ENCODE measurements around the gene NPAS3. TPM values are rescaled to one million over a fixed set of nuclear protein-coding genes. Genes with fewer than 3 reads are reported as not detected.

The NPAS3 gene
- polyA plus RNA-seq, 2 of the 4 experiments (the other 2 are of a cell fraction): not detected

- TF ChIP-seq RARB (CRISPR knock-in tag; IDR thresholded peaks at IDR 0.05) (no peak), NPAS2 (CRISPR knock-in tag; IDR thresholded peaks at IDR 0.05; ENCODE audit: borderline replicate concordance) (no peak)
Observed at GRCh38 chr14:33273978-33274377, 335.3 kb downstream of the NPAS3 start (continued).

DNA sequence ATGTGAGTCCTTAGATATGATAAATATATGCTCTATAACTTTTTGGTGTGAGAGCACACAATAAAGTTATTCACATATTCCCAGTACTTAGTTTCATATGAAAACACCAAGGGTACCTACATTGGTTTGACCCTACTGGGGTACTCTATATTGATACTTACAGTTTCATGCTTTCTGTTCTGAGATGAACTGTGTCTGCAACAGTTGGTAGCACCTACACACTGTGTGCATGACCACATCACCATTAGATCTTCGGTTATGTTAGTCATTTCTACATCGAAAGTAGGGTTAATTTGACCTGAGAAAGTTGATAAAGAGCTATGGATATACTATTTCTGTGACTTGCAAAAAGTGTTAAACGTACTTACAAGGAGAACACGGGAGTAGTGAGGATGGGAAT, 337.2 kb downstream of the NPAS3 start:
- POLR2A ChIA-PET: no interaction called here

GRCh38 chr14:33279865-33280264, 341.2 kb downstream of the NPAS3 start:
- FAIRE-seq (no peak), DNase-seq (ENCODE audit: low read depth in 1 of 2, low spot score in 1 of 2) (no peak), ATAC-seq (no peak)
- H3K4me1 ChIP-seq: no peaks in the 10 kb centered on the region
- H3K9me3 ChIP-seq: no peaks in the 10 kb centered on the region
- no peak overlapping the region for H3K27ac ChIP-seq
- H3K4me2 ChIP-seq: no peak overlapping the region
- ChIA-PET CTCF (interaction anchor here (0.5 kb wide), 1 partner anchor 524 kb away, joined by 3 read pairs; no protein-coding TSS in a partner anchor), POLR2A (no interaction called here)
- no peak overlapping the region for H3K4me3 ChIP-seq
- TF ChIP-seq, protein P1, sequence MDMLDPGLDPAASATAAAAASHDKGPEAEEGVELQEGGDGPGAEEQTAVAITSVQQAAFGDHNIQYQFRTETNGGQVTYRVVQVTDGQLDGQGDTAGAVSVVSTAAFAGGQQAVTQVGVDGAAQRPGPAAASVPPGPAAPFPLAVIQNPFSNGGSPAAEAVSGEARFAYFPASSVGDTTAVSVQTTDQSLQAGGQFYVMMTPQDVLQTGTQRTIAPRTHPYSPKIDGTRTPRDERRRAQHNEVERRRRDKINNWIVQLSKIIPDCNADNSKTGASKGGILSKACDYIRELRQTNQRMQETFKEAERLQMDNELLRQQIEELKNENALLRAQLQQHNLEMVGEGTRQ (IDR thresholded peaks at IDR 0.05): no peak
- no peak for TF ChIP-seq CEBPB (IDR thresholded peaks at IDR 0.05)
- 23% methylated on average over 3 of the region's 3 CpGs for WGBS (ENCODE audit: missing lambda C conversion rate)

More for the DNA sequence above, 337.2 kb downstream of the NPAS3 start:
- H3K4me2 ChIP-seq: no peak overlapping the region
- H3K27ac ChIP-seq: no peak overlapping the region
- no peak overlapping the region for H3K4me3 ChIP-seq
- DNase-seq (ENCODE audit: low read depth in 1 of 2, low spot score in 1 of 2): no peak
- WGBS (ENCODE audit: missing lambda C conversion rate): 3% methylated on average over 4 of the region's 4 CpGs
- CTCF ChIA-PET: no interaction called here
- no peak for FAIRE-seq
- H3K9me3 ChIP-seq: no peaks in the 10 kb centered on the region
- TF ChIP-seq HOXB5 (CRISPR knock-in tag; IDR thresholded peaks at IDR 0.05) (no peak), KDM5A (IDR thresholded peaks at IDR 0.05) (no peak), POLR2A (IDR thresholded peaks at IDR 0.05; ENCODE audit: low read length) (no peak)
- no peaks in the 10 kb centered on the region for H3K4me1 ChIP-seq
- no peak for ATAC-seq

DNA sequence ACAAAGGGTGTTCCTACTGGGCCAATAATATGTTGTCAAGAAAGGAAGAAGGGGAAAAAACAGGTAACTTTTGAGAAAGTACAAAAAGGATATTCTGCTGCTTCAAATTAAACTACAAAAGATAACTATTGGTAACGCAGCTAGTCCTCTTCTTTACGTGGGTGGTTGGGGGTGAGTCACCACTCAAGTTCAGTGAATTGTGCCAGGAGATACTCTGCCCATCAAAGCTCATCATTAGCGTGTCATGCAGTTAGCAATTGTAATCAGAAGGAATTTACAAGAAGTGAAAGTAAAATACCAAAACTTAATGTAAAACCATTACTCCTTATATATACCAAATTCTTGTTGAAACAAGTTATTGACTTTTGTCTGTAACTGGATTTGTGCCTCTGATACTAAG, 342.0 kb downstream of the NPAS3 start:
- no peaks in the 10 kb centered on the region for H3K9me3 ChIP-seq
- H3K27ac ChIP-seq: no peak overlapping the region
- no peaks in the 10 kb centered on the region for H3K4me1 ChIP-seq
- H3K4me2 ChIP-seq: no peak overlapping the region
- FAIRE-seq: peak; percentile 7
- ATAC-seq: no peak
- WGBS (ENCODE audit: missing lambda C conversion rate): 2% methylated on average over 3 of the region's 3 CpGs
- no peak for DNase-seq (ENCODE audit: low read depth in 1 of 2, low spot score in 1 of 2)
- POLR2A ChIA-PET: no interaction called here
- no peak for TF ChIP-seq MYC (IDR thresholded peaks at IDR 0.05; ENCODE audit: borderline replicate concordance, low read length)
- no peak for TF ChIP-seq HDAC2 (IDR thresholded peaks at IDR 0.05)
- no peak for TF ChIP-seq TFCP2L1 (CRISPR knock-in tag; IDR thresholded peaks at IDR 0.05)
- no peak for TF ChIP-seq RNF2 (IDR thresholded peaks at IDR 0.05; ENCODE audit: borderline replicate concordance, low read depth)
- no peak overlapping the region for H3K4me3 ChIP-seq
- CTCF ChIA-PET: no interaction called here

- ChIA-PET CTCF (interaction anchor here (0.6 kb wide), 1 partner anchor 16 kb away, joined by 3 read pairs; no protein-coding TSS in a partner anchor), POLR2A (no interaction called here)
- H3K4me2 ChIP-seq: no peak overlapping the region
- no peak for ATAC-seq
- no peaks in the 10 kb centered on the region for H3K9me3 ChIP-seq
- 27% methylated on average over 11 of the region's 11 CpGs for WGBS (ENCODE audit: missing lambda C conversion rate)
- H3K27ac ChIP-seq: no peak overlapping the region
- no peak overlapping the region for H3K4me3 ChIP-seq
- no peak for FAIRE-seq
- H3K4me1 ChIP-seq: no peaks in the 10 kb centered on the region
- DNase-seq (ENCODE audit: low read depth in 1 of 2, low spot score in 1 of 2): no peak
- no peak for TF ChIP-seq TP53 (CRISPR knock-in tag; IDR thresholded peaks at IDR 0.05)
- no peak for TF ChIP-seq POLR2AphosphoS2 (conservative IDR thresholded peaks at IDR 0.05; ENCODE audit: low read length)
- no peak for TF ChIP-seq ZNF302 (CRISPR knock-in tag; IDR thresholded peaks at IDR 0.05)
- no peak for TF ChIP-seq RARB (CRISPR knock-in tag; IDR thresholded peaks at IDR 0.05)
- no peak for TF ChIP-seq POLR2A (IDR thresholded peaks at IDR 0.05; ENCODE audit: low read length)
- no peak for TF ChIP-seq E2F6 (IDR thresholded peaks at IDR 0.05; ENCODE audit: borderline replicate concordance, low read depth)
- no peak for TF ChIP-seq RNF2 (IDR thresholded peaks at IDR 0.05; ENCODE audit: borderline replicate concordance, low read depth)
- TF ChIP-seq RCOR1 (IDR thresholded peaks at IDR 0.05; ENCODE audit: low read depth, low read length): no peak
- TF ChIP-seq, protein P2, sequence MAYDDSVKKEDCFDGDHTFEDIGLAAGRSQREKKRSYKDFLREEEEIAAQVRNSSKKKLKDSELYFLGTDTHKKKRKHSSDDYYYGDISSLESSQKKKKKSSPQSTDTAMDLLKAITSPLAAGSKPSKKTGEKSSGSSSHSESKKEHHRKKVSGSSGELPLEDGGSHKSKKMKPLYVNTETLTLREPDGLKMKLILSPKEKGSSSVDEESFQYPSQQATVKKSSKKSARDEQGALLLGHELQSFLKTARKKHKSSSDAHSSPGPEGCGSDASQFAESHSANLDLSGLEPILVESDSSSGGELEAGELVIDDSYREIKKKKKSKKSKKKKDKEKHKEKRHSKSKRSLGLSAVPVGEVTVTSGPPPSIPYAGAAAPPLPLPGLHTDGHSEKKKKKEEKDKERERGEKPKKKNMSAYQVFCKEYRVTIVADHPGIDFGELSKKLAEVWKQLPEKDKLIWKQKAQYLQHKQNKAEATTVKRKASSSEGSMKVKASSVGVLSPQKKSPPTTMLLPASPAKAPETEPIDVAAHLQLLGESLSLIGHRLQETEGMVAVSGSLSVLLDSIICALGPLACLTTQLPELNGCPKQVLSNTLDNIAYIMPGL (CRISPR knock-in tag; IDR thresholded peaks at IDR 0.05; ENCODE audit: borderline replicate concordance): no peak
- no peak for TF ChIP-seq NR3C1 (IDR thresholded peaks at IDR 0.05)
- no peak for TF ChIP-seq HOXB13 (CRISPR knock-in tag; IDR thresholded peaks at IDR 0.05; ENCODE audit: low read depth)
- TF ChIP-seq FOSB (CRISPR knock-in tag; IDR thresholded peaks at IDR 0.05): no peak
- TF ChIP-seq FOXS1 (CRISPR knock-in tag; IDR thresholded peaks at IDR 0.05): no peak
- TF ChIP-seq TFCP2L1 (CRISPR knock-in tag; IDR thresholded peaks at IDR 0.05): no peak
- TF ChIP-seq, protein P3, sequence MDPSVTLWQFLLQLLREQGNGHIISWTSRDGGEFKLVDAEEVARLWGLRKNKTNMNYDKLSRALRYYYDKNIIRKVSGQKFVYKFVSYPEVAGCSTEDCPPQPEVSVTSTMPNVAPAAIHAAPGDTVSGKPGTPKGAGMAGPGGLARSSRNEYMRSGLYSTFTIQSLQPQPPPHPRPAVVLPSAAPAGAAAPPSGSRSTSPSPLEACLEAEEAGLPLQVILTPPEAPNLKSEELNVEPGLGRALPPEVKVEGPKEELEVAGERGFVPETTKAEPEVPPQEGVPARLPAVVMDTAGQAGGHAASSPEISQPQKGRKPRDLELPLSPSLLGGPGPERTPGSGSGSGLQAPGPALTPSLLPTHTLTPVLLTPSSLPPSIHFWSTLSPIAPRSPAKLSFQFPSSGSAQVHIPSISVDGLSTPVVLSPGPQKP (IDR thresholded peaks at IDR 0.05; ENCODE audit: low read depth, low read length): no peak
- no peak for TF ChIP-seq NFE2L2 (conservative IDR thresholded peaks at IDR 0.05; ENCODE audit: low read length)
Observed at GRCh38 chr14:33282331-33283230, 343.9 kb downstream of the NPAS3 start.

Data from A549 (cell line).